SK-N-SH (cell line): ENCODE results near the gene CNKSR2. TPM values are rescaled to one million over a fixed set of nuclear protein-coding genes. Genes with fewer than 3 reads are reported as not detected.
A peak's percentile ranks its signal among the peaks of the same experiment; 100 is the strongest.

Source experiments
- CTCF ChIA-PET: fragments of 300-600, 350-600 bp; formaldehyde crosslinking; extraction: SDS; loops from one replicate; lab custom pipeline; 2021; lab: Yijun Ruan, JAX
- POLR2A ChIA-PET: fragments of 350-600 bp; sonication (Branson Sonifier 250); formaldehyde crosslinking; extraction: SDS; loops from one replicate; lab custom pipeline; 2020; ENCODE audit warnings: antibody characterized with exemption, inconsistent platforms; lab: Yijun Ruan, JAX
- DNase-seq: peaks from one replicate; pipeline ENCODE4 v3.0.0; 2012
- H2AFZ ChIP-seq: fragments of 200-600 bp; sonication (generic); 2 replicates; pipeline ENCODE4 v1.8.1; 2016; ENCODE audit warnings: antibody characterized with exemption, mild to moderate bottlenecking, low read depth
- H3F3A ChIP-seq: fragments of 200-600 bp; sonication (generic); replicated peaks from 2 replicates; pipeline ENCODE3; 2016; ENCODE audit warnings: antibody characterized with exemption, mild to moderate bottlenecking; ENCODE audit not compliant: insufficient read depth
- H3K27ac ChIP-seq, 2 experiments: fragments of 200-500 bp in 1 of 2; fragments of 200-600 bp in 1 of 2; sonication (Bioruptor generic) in 1 of 2; sonication (generic), shearing (Covaris generic) in 1 of 2; 2 replicates each; pipeline versions ENCODE4 v1.5.1 to v1.6.1; 2014 to 2016; ENCODE audit warnings: low read depth in 2 of 2, inconsistent platforms in 1 of 2, low read length in 1 of 2, mild to moderate bottlenecking in 1 of 2, mixed read lengths in 1 of 2
- H3K27me3 ChIP-seq: fragments of 200-600 bp; sonication (generic), shearing (Covaris generic); 2 replicates; pipeline ENCODE4 v1.6.1; 2016; ENCODE audit warnings: mixed run types; ENCODE audit not compliant: insufficient read depth
- H3K36me3 ChIP-seq, 2 experiments: fragments of 200-500 bp in 1 of 2; fragments of 200-600 bp in 1 of 2; sonication (Bioruptor generic) in 1 of 2; sonication (generic) in 1 of 2; replicated peaks in 1 of 2; 2 replicates each; pipeline versions ENCODE3 to v1.5.1; 2014 to 2016; ENCODE audit warnings: low read length in 1 of 2, mild to moderate bottlenecking in 1 of 2; ENCODE audit not compliant: insufficient read depth in 2 of 2, control insufficient read depth in 1 of 2
- H3K4me1 ChIP-seq, 2 experiments: fragments of 200-500 bp in 1 of 2; fragments of 200-600 bp in 1 of 2; sonication (Bioruptor generic) in 1 of 2; sonication (generic), shearing (Covaris generic) in 1 of 2; 2 replicates each; pipeline versions ENCODE4 v1.5.1 to v1.6.1; 2014 to 2016; ENCODE audit warnings: low read depth in 1 of 2, low read length in 1 of 2, mixed run types in 1 of 2; ENCODE audit not compliant: insufficient read depth in 2 of 2, control insufficient read depth in 1 of 2
- H3K4me2 ChIP-seq: fragments of 200-600 bp; sonication (generic), shearing (Covaris generic); 2 replicates; pipeline ENCODE4 v1.6.1; 2017; ENCODE audit warnings: mixed run types
- H3K4me3 ChIP-seq, 2 experiments: fragments of 200-500 bp in 1 of 2; fragments of 200-600 bp in 1 of 2; sonication (Bioruptor generic) in 1 of 2; sonication (generic), shearing (Covaris generic) in 1 of 2; 2 replicates each; pipeline versions ENCODE4 v1.5.1 to v1.8.1; 2014 to 2016; ENCODE audit warnings: low read depth in 2 of 2, inconsistent platforms in 1 of 2, low read length in 1 of 2, mild to moderate bottlenecking in 1 of 2, mixed read lengths in 1 of 2, moderate library complexity in 1 of 2
- H3K79me2 ChIP-seq: fragments of 200-600 bp; sonication (generic); 2 replicates; pipeline ENCODE4 v1.8.1; 2017; ENCODE audit warnings: mild to moderate bottlenecking; ENCODE audit not compliant: insufficient read depth
- H3K9ac ChIP-seq: fragments of 200-600 bp; sonication (generic); 2 replicates; pipeline ENCODE4 v1.6.1; 2017; ENCODE audit warnings: mixed run types
- H3K9me2 ChIP-seq: fragments of 200-600 bp; sonication (generic); 2 replicates; pipeline ENCODE4 v1.6.1; 2017; ENCODE audit warnings: mixed run types
- H3K9me3 ChIP-seq: fragments of 200-600 bp; sonication (generic); 2 replicates; pipeline ENCODE4 v1.6.1; 2017; ENCODE audit warnings: mixed run types, mild to moderate bottlenecking, moderate library complexity
- H4K20me1 ChIP-seq: fragments of 200-600 bp; sonication (generic); 2 replicates; pipeline ENCODE4 v1.6.1; 2017; ENCODE audit warnings: mild to moderate bottlenecking, mixed run types; ENCODE audit not compliant: insufficient read depth
- EZH2phosphoT487 ChIP-seq: fragments of 200-600 bp; sonication (generic); IDR thresholded peaks from 2 replicates; pipeline ENCODE4 v1.6.1; 2017; ENCODE audit warnings: low read depth, mixed run types, mild to moderate bottlenecking, antibody characterized with exemption, moderate library complexity, borderline replicate concordance
- FOXJ3 ChIP-seq: sonication (generic); formaldehyde crosslinking; IDR thresholded peaks from 2 replicates; pipeline ENCODE4 v1.5.1; 2020; ENCODE audit warnings: mild to moderate bottlenecking, missing genetic modification reagents
- GABPA ChIP-seq: IDR thresholded peaks from 2 replicates; pipeline ENCODE4 v1.4.0; 2012; ENCODE audit warnings: low read depth, mild to moderate bottlenecking
- GATA2 ChIP-seq: sonication (generic); formaldehyde crosslinking; IDR thresholded peaks from 2 replicates; pipeline ENCODE4 v1.5.0; 2020; ENCODE audit warnings: mild to moderate bottlenecking, missing genetic modification reagents
- JUND ChIP-seq: IDR thresholded peaks from 2 replicates; pipeline ENCODE4 v1.4.0; 2012
- RAD21 ChIP-seq: IDR thresholded peaks from 2 replicates; pipeline ENCODE4 v1.6.1; 2012; ENCODE audit warnings: mild to moderate bottlenecking, low read length
- RCOR1 ChIP-seq: fragments of 150-350 bp; IDR thresholded peaks from 2 replicates; pipeline ENCODE4 v1.6.1; 2017; ENCODE audit warnings: antibody characterized with exemption, low read length
- TCF12 ChIP-seq: IDR thresholded peaks from 2 replicates; pipeline ENCODE4 v1.4.0; 2012
- USF2 ChIP-seq: fragments of 150-350 bp; IDR thresholded peaks from 2 replicates; pipeline ENCODE4 v1.6.1; 2017; ENCODE audit warnings: antibody characterized with exemption, low read length, low read depth, borderline replicate concordance
- YY1 ChIP-seq: IDR thresholded peaks from 2 replicates; pipeline ENCODE4 v1.4.0; 2012; ENCODE audit warnings: low read depth, mild to moderate bottlenecking
- ZBTB33 ChIP-seq: IDR thresholded peaks from 2 replicates; pipeline ENCODE4 v1.4.0; 2012; ENCODE audit warnings: low read depth, borderline replicate concordance
- WGBS: methylation state at CpG from one replicate; pipeline ENCODE4 v1.1.6; 2017; ENCODE audit warnings: low lambda C conversion rate; 5-methylcytosine and 5-hydroxymethylcytosine counted together
- polyA plus RNA-seq, 3 experiments: library from polyadenylated mRNA; depleted of rRNA; stranded (reverse); fragments of >200 nt; gene quantifications; 2 replicates each; pipeline ENCODE4 v1.2.3, GENCODE V29; 2012
- TF ChIP-seq, protein P1 (sequence below): IDR thresholded peaks from 2 replicates; pipeline ENCODE4; 2012

The CNKSR2 gene
- polyA plus RNA-seq, 1 of the 3 experiments (the other 2 are of a cell fraction), result 0.03 TPM

- ChIA-PET POLR2A (no interaction called here), CTCF (interaction anchor here (1.1 to 1.4 kb wide), 2 partner anchors 844 to 846 kb away, joined by 3 read pairs; no protein-coding TSS in a partner anchor)
- Histone ChIP-seq H3K27me3 (peaks cover 8% of the 10 kb centered on the region; the same call in 1 of the 2 replicates), H3K4me3 (peak overlapping the region; percentile 40 to 53), H3K4me1 (no peaks in the 10 kb centered on the region; a peak in 1 of 4 replicates), H3K9me3 (no peaks in the 10 kb centered on the region), H3K27ac (no peak overlapping the region), H2AFZ (peak overlapping the region; percentile 46; the same call in 1 of the 2 replicates), H3K9me2 (no peaks in the 10 kb centered on the region), H4K20me1 (no peaks in the 10 kb centered on the region), H3K4me2 (peak overlapping the region; percentile 55), H3K9ac (no peak overlapping the region), H3F3A (no peaks in the 10 kb centered on the region), H3K36me3 (no peaks in the 10 kb centered on the region), H3K79me2 (no peaks in the 10 kb centered on the region)
- DNase-seq, result no peak
- no CpG with 5 or more reads among the region's 50 CpGs for WGBS
- TF ChIP-seq GABPA (no peak), GATA2 (CRISPR knock-in tag) (no peak), TCF12 (no peak), ZBTB33 (no peak), RAD21 (no peak), USF2 (no peak), JUND (no peak), YY1 (no peak)
- TF ChIP-seq, protein P1, sequence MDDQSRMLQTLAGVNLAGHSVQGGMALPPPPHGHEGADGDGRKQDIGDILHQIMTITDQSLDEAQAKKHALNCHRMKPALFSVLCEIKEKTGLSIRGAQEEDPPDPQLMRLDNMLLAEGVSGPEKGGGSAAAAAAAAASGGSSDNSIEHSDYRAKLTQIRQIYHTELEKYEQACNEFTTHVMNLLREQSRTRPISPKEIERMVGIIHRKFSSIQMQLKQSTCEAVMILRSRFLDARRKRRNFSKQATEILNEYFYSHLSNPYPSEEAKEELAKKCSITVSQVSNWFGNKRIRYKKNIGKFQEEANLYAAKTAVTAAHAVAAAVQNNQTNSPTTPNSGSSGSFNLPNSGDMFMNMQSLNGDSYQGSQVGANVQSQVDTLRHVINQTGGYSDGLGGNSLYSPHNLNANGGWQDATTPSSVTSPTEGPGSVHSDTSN, result no peak
Observed at GRCh38 chrX:21373637-21374162, 518 bp upstream of the CNKSR2 start.

- 16% methylated on average over 20 of the region's 46 CpGs for WGBS
- Histone ChIP-seq H3K4me1 (no peaks in the 10 kb centered on the region; a peak in 1 of 4 replicates), H3K36me3 (no peaks in the 10 kb centered on the region), H3K9ac (no peak overlapping the region), H3K27me3 (peaks cover 8% of the 10 kb centered on the region; the same call in 1 of the 2 replicates), H3K79me2 (no peaks in the 10 kb centered on the region), H3K4me3 (peak overlapping the region; percentile 40 to 47; a peak in 3 of 4 replicates), H3F3A (no peaks in the 10 kb centered on the region), H4K20me1 (no peaks in the 10 kb centered on the region), H2AFZ (no peak overlapping the region), H3K4me2 (peak overlapping the region; percentile 77), H3K27ac (no peak overlapping the region), H3K9me3 (no peaks in the 10 kb centered on the region), H3K9me2 (no peaks in the 10 kb centered on the region)
- TF ChIP-seq EZH2phosphoT487 (no peak), FOXJ3 (CRISPR knock-in tag) (no peak), TCF12 (no peak), RCOR1 (no peak)
- ChIA-PET POLR2A (no interaction called here), CTCF (interaction anchor here (1.0 to 1.8 kb wide), 5 partner anchors 9 to 846 kb away, joined by 3 to 5 read pairs (median 3); no protein-coding TSS in a partner anchor)
- peak; percentile 28 for DNase-seq
Observed at GRCh38 chrX:21374994-21375707, 933 bp downstream of the CNKSR2 start.
